HG02763 (cell line): ENCODE results near the gene RESP18.
"Not testable (repeated sequence)": the region's sequence is repeated elsewhere in the genome, so short reads cannot be mapped to it uniquely, and the experiment has no call there.

ENCODE experiments used
- ATAC-seq: cut with Tn5 transposase; IDR thresholded peaks from one replicate; pipeline ENCODE4 v1.9.1; 2021; ENCODE audit warnings: mild to moderate bottlenecking, moderate library complexity; ENCODE audit not compliant: unreplicated experiment

The RESP18 gene

DNA sequence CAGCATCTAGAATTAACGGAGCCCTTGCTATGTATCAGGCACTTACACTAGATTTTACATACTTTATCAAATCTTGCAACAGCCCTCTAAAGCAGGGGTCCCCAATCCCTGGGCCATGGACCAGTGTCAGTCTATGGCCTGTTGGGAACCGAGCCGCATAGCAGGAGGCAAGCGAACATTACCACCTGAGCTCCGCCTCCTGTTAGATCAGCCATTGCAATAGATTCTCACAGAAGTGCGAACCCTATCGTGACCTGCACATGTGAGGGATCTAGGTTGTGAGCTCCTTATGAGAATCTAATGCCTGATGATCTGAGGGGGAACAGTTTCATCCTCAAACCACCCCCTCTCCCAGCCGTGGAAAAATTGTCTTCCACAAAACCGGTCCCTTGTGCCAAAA, 39.9 kb downstream of the RESP18 start:
- no peak for ATAC-seq

DNA sequence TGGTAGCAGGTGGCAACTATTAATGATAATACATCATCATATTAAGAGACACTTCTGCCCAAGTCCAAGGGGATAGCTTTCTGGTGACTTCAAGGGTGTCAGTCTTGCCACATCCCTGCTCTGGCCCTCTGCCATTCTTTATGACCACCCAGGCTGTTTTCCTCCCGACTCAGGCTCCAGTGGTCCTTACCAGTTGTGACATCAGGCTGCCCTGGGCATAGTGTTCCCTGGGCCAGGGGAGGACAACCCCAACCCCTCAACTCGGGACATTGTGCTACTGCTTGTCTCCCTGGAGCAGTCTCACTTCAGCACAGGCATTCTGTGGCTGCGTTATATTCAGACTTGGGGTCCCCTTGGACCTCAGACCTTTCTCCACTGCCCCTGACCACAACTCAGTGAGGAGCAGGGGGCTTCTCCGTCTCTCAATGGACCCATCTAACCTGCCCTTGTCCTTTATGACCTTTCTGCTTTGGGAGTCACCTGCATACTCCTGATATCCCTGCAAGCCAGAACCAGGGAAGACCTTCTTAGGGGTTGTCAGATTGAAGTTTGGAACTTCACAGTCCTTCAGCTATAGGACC, 40.5 kb downstream of the RESP18 start:
- no peak for ATAC-seq

DNA sequence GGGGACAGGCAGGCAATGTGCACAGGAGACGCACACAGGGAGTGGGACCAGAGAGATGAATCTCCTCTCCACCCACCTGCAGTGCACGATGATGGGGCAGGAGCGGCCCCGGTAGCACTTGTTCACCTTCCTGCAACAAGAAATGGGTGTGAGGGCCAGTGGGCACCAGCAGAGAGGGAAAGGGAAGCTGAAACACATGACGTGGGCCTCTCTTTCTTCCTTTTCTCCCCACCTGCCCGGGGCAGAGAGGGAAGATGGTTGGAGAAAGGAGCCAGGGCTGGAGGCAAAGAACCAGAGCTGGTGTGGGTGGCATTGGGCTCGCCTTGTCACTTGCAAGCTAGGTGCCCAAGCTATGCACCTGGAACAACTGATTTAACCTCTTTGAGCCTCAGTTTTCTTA, 41.1 kb downstream of the RESP18 start:
- no peak for ATAC-seq

DNA sequence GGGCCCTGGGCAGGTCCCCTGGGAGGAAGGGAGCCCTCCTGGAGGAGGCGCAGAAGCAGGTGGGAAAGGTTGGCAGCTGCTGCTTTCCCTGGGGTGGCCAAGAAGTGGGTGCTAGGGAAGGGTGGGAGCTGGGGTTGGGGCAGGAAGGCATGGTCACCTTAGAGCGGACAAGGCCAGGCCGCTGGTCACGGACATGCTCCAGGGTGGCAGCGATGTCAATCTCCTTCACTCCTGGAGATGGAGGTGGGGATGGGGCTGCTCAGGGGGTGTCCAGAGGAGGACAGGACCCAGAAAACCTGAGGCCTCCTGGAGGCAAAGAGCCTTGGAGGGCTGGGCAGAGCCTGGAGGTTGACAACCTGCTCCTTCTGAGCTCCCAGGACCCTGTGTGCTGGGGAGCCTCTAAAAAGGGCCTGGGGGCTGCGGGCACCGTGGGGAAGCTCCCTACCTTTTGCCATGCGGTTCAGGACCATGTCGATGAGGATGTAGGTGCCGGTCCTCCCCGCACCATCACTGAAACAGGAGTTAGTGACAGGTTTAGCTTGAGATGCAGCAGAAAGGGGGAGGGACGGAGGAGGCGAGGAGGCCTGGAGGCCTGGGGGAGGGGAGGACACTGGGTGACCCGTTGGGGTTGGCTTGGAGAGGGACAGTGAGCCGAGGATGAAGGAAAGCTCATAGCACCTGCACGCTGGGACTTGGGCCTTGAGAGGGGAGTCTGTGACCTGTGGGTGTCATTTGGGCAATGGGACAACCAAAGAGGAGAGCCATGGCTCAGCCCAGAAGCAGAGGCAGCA, 42.0 kb downstream of the RESP18 start:
- ATAC-seq = no peak

DNA sequence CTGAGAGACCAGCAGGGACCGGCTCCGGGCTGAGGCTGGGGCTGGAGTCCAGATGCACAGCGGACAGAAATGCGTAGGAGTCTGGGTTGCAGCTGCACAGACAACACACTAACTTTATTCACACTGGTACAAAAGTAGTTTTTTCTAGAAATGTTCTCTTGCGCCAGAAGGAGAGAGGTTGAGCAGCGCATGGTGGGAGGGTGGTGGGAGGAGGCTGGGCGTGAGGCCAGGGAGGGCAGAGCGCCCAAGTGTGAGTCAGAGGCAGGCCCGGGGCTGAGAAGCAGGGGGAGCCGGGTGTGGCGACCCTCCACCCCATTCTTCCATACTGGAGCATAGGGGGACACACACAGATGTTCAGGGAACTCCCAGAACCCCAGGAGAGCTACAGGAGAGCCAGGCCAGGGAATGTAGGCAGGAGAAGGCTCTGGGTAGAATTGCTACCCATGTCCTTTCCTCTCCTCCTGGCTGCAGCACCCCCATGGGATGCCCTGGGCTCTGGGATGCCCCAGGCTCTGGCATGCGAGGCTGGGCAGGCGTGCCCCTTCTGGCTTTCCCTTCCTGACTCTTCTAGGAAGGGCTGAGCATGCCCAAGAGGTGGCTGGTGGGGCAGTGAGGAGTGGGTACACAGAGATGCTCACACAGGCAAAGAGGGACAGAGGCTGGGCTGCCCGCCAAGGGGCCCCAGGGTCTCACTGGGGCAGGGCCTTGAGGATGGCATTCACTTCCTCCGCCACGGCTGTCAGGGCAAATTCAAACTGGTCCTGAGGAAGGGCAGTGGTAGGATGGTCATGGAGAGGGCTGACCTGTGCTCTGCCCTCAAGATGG, 42.8 kb downstream of the RESP18 start:
- no peak for ATAC-seq

DNA sequence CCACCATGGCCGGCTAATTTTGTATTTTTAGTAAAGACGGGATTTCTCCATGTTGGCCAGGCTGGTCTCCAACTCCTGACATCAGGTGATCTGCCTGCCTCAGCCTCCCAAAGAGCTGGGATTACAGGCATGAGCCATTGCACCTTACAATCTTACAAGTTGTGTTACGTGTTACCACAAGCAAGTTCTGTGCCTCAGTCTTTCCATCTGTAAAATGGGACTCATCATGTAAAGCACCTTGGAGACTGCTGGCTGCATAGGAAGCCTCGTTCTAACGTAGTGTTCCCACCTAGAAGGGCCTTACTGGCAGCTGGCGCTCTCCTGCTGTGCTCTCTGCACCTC, 43.4 kb downstream of the RESP18 start:
- ATAC-seq = no peak

DNA sequence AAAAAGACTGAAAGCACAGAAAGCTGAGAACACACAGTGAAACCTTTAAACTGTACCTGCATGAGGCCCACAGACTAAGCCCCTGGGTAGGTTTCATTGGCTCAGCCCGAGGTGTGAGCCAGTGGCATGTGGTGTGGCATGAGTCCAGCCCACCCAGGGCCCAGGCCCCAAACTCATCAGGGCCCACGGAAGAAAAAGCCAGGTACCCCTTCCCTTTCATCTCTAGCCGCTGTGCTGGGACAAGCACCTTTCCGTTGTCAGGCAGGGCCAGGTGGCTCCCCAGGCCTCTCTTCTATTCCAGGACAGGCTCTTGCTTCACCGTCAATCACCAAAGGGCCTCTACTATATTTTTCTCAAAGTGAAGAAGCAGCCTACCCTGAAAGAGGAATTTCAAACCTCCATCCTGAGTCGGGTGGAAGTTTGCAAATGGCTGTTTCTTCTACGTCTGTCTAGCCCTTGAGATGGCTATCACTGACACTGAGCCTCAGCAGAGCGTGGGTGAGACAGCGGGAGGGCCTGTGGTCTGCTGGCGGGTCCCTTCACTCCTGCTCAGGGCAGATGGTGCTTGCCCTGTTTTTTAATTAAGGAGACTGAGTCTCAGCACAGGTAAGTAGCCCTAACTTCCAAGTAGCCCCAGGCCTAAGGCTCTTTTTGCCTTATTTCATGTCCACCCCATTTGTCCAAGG, 44.8 kb downstream of the RESP18 start:
- no peak for ATAC-seq

DNA sequence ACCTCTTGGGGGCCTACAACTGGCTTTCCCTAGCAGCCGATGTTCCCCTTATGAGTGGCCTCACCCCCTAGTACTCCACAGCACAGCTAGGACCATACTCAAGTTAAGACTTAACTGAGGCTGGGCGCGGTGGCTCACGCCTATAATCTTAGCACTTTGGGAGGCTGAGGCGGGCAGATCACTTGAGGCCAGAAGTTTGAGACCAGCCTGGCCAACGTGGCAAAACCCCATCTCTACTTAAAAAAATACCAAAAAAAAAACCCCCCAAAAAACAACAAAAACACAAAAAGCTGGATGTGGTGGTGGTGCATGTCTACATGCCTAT, 45.5 kb downstream of the RESP18 start:
- not testable (repeated sequence) for ATAC-seq

DNA sequence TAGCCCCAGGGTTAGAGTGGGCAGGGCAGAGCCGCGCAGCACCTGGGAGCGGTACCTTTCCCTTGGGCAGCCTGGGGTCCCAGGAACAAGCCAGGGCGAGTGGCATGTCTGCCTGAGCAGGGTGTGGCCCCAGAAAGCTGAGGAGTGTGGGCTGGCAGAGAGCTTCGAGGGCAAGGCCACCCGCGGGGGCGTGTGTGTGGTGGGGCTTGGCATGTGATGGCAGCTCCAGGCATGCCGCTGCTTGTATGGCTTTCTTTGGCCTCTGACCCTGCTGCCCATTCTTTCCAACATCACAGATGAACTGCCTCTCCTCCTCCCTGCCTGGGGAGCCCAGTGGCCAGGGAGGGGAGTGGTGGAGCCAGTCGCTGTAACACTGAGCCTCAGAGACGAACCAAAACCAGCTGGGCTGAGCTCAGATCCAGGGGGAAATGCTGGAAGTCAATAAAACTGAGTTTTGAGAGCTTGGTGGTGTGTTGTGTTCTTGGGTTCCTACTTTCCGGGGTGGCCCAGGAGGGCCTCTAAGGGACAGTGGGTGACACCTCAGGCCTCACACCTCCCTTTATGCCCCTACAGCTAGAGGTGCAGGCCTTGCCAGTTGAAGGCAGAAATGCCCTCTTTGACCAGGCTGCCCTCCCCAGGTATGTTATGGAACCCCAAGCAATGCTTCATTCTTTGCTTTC, 46.0 kb downstream of the RESP18 start:
- ATAC-seq = no peak

DNA sequence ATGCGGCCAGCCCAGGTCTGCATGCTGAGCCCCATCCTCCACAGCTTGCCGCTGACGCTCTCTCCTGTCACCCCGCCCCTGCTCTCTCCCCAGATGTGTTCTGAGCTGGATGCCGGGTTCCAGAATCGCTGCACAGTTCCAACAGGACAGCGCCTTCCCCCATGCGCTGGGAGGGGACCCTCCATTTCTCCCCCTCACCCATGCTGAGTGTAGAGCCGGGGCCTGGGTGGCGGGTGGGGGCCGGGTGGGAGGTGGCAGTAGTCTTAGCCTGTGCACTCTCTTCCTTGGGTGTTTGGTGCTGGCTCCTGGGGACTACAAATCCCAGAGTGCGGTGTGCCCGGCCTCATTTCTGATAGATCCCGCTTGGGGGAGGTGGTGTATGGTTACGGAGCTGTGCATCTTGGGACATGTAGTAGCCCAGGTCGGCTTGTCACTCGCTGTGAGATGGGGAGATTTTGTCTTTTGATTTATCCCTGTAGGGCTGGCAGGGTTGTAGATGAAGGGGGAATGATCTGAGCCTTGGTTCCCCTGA, 46.6 kb downstream of the RESP18 start:
- ATAC-seq = no peak

DNA sequence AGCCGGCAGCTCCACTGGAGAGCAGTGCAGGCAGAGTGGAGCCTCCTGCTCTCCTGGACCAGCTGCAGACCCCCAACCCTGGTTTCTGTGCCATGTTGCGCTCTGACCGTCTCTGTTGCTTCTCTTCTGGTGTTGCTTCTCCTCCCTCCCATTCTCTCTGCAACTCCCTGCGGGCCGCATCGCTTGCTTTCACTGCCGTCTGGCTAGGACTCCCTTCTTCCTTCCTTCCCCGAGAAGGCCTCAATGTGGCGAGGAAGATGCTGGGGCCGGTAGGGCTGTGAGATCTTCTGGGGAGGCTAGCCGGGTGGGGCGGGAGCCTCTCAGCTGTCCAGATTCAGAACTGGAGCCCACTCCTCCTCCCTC, 47.2 kb downstream of the RESP18 start:
- ATAC-seq = no peak

DNA sequence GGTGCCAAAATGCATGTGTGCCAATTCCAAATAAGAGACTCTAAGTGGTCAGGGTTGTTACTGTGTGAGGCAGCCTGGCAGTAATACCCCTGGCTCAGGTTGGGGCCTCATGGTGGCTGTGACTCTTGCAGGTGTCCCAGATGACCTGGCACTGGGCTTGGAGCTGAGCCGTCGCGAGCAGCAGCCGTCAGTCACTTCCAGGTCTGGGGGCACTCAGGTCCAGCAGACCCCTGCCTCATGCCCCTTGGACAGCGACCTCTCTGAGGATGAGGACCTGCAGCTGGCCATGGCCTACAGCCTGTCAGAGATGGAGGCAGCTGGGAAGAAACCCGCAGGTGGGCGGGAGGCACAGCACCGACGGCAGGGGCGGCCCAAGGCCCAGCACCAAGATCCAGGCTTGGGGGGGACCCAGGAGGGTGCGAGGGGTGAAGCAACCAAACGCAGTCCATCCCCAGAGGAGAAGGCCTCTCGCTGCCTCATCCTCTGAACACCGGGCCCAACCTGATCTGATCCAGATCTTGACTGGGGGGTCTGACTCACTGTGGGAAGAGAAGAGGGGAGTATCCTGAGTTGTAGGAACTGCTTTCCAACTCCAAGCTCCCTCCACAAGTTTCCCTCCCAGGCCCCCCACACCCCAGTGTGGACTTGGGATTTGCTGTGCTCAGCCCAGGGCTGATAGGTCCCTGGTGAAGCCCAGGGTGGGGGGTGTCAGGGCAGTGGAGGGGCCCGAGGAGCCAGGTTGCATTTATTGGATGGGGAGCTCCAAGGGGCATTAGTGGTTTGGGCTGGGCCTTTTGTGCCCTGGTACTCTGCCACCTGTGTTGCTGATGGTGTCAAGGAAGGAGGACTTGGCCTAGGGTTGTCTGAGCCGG, 47.8 kb downstream of the RESP18 start:
- ATAC-seq = no peak

DNA sequence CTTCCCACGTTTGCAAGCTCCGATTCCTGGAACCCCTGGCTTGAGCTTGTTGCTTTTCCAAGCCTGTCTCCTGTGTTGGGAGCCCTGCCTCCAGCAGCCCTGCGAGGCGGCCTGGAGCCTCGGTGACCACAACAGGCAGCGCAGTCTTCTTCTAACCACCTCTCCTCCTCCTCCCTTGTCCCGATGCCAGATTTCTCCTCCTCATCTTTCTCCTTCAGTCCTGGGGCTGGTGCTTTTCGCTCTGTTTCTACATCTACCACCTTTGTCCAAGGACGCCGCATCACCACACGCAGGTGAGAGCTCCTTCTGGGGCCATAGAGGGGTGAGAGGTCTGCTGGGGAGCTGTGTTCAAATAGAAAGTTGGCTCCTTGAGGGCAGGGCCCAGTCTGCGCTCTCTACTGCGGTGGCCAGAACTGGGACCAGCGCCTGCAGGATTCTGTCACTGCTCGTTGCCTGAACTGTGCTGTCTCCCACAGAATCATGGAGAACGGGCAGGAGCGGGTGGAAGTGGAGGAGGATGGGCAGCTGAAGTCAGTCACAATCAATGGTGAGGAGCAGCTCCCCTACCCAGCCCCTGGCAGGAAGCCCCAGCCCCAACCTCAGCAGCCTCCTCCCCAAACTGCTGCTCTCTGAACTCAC, 49.5 kb downstream of the RESP18 start:
- no peak for ATAC-seq

DNA sequence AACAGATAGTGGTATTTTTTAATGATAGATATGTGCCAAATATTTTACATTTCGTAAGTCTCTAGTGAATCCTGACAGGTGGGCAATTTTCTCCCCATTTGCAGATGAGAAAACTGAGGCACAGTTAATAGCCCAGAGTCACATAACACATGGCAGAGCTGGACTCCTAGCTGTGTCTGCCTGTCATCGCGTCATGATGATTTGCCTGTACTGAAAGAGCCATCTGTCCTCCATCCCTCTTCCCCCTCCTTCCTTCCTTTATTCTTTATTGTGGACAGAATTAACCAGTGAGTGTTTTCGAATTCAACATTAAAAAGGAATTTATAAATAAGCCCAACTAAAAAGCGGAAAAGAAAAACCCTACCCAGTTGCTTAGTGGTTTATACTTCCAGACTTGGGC, 50.2 kb downstream of the RESP18 start:
- ATAC-seq = no peak

DNA sequence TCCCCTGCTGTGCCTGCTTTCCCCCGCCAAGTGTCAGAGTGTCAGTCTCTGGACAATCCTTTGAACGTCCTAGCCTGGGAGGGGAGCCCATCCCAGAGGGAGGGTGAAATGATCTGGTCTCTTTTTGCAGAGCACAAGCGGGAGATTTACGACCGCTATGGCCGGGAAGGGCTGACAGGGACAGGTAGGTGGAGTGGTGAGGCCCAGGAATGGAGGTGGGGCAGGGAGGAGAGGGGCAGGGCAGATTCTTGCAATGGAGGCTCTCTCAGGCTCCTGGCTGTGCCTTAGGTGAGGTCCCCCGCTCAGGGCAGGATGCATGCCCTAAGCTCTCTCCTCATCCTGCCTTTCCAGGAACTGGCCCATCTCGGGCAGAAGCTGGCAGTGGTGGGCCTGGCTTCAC, 51.0 kb downstream of the RESP18 start:
- no peak for ATAC-seq

DNA sequence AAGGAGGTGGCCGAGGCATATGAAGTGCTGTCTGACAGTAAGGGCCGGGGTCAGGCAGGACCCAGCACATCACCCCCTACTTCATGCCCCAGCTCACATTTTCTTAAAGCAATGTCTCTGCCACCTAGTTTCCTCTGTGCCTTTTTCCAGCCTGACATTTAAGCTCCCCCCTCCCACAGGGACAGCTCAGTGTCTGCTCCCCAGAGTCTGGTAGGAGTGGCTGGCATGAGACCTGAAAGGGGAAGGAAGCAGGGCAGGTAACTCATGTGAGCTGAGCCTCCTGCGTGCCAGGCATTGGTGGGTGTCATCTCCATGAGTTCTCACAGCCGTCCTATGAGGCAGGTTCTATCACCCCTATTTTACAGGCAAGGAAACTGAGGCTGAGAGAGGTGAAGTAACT, 51.9 kb downstream of the RESP18 start:
- ATAC-seq = no peak

DNA sequence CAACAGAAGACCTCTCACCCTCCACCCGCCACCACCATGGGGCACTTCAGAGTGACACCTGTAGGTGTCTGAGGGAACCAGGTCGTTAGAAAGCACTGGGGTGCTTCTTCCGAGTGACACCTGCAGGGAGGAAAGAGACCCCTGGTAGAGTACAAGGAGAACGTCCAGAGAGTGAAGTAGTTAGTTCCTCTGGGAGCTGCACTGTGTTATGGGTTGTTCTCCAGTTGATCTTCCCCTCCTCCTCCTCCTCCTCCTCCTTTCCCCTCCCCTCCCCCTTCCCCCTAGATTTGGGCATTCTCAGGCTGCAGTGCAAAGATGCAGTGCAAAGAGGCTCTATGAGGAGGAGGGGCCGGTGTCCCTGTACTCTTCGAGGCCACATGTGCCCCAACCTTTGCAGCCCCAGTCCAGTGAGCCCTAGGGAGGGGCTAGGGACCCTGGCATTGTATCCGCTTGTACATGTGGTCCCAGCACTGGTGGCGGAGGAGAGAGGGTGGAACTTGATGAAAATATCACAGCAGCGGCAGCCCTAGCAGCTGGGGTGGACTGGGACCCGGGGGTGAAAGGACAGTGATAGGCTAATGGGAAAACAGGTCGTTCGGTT, 52.5 kb downstream of the RESP18 start:
- ATAC-seq = no peak

DNA sequence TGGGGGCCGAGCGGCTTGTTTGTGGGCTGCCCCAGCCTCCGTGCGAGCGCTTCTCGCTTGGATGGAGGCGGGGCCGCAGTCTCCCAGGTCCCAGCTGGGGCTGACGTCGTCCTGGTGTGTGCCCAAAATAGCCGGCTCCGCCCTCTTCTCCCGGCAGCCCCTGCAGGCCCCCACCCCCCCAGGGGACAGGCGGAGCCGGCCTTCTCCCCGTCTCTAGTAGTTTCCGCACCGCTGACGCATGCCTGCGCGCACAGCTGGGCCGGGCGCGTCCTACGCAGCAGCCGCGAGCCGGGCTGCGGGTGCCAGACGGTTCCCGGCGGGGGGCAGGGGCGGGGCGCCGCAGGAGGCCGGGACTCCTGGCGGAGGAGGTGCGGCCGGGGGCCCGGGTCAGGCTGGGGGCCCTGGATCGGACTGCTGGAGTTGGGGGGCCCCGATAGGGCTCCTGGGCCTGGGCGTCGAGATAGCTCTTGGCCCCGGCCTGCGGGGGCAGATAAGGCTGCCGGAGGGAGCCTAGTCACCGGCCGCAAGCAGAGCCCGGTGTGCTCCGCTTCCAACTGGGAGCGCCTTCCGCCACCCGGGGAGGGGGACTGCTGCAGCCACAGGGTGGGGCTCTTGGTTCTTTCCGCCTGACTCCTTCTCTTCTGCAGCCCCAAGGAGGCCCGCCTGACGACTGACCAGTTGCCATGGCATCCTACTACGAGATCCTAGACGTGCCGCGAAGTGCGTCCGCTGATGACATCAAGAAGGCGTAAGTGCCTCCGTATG, 53.2 kb downstream of the RESP18 start, which contains the start of gene DNAJB2:
TSS of gene DNAJB2 (plus strand) at position 216 of the 765 bp plus-strand sequence. CDS start at position 684, 468 bp downstream.
- ATAC-seq = peak; percentile 90
